ENCODE results near the gene ZFPM1.

The ZFPM1 gene

DNA sequence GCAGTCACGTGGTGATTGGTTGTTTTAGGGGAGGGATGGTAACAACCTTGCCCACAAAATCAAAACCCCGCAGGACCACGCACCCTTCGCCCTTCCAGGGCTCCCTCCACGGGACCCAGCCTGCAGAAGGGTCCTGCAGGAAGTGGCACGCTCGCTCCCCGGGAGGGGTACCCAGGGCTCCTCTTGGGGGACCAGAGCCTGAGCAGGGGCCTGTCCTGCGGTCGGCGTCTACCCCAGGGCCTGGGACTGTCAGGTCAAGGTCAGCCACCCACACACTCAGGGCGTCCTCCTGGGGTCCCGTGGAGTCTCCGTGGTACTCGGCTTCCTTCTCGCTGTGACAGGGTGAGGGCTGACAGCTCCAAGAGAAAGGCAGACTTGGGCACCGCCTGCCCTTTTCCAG, 36.4 kb upstream of the ZFPM1 start:
- Histone ChIP-seq H3K9ac (ENCODE audit: low read length in 5 of 5) (no peak overlapping the region), H3K4me1 (ENCODE audit: control insufficient read depth in 5 of 5, insufficient read depth in 5 of 5, low read length in 5 of 5) (no peaks in the 10 kb centered on the region), H3K4me3 (ENCODE audit: low read depth in 1 of 5, low read length in 5 of 5) (no peak overlapping the region), H3K27me3 (ENCODE audit: control insufficient read depth in 5 of 5, insufficient read depth in 4 of 5, low read length in 5 of 5) (peaks cover 0 to 11% (median 6%) of the 10 kb centered on the region in 5 donors), H3K27ac (ENCODE audit: low read depth, low read length) (no peak overlapping the region), H3K36me3 (ENCODE audit: control insufficient read depth in 5 of 5, insufficient read depth in 5 of 5, low read length in 5 of 5) (no peaks in the 10 kb centered on the region), H3K9me3 (ENCODE audit: control insufficient read depth in 5 of 5, low read length in 5 of 5) (no peaks in the 10 kb centered on the region)

DNA sequence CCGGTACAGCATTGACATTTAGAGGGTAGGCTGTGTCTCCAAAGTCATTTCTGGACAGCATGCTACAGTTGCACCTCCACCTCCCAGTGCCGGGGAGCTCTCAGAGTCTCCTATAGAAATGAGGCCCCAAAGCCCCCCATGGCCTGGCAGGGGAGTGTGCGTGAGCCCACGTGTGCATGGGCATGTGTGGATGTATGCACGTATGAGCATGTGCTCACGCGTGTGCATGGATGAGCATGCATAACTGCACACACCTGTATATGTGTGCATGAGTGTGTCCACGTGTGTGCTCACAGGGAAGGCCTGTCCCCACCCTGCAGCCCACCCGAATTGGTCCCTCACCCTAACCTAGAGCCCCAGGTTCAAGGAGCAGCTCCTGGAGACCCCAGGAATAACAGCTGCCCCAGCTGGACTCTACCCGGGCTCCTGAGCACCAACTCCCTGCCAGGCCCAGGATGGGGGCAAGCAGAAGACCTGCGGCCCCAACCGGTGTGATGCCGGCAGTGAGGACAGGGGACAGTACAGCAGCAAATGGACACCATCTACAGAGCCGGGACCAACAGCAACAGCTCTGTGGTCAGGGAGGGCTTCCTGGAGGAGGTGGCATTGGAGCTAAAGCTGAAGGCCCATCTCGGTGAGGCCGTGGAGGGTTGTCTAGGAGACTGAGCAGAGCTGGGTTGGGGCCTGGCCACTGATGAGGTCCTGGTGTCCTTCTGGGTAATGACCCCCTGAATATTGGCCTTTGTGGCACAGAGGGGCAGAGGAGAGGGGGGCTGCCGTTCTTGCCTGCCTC, 35.2 kb upstream of the ZFPM1 start:
- Histone ChIP-seq H3K27me3 (ENCODE audit: control insufficient read depth in 5 of 5, insufficient read depth in 4 of 5, low read length in 5 of 5) (peaks cover 0 to 11% (median 6%) of the 10 kb centered on the region in 5 donors), H3K36me3 (ENCODE audit: control insufficient read depth in 5 of 5, insufficient read depth in 5 of 5, low read length in 5 of 5) (no peaks in the 10 kb centered on the region), H3K9ac (ENCODE audit: low read length in 5 of 5) (no peak overlapping the region), H3K27ac (ENCODE audit: low read depth, low read length) (no peak overlapping the region), H3K9me3 (ENCODE audit: control insufficient read depth in 5 of 5, low read length in 5 of 5) (no peaks in the 10 kb centered on the region), H3K4me3 (ENCODE audit: low read depth in 1 of 5, low read length in 5 of 5) (no peak overlapping the region), H3K4me1 (ENCODE audit: control insufficient read depth in 5 of 5, insufficient read depth in 5 of 5, low read length in 5 of 5) (no peaks in the 10 kb centered on the region)

DNA sequence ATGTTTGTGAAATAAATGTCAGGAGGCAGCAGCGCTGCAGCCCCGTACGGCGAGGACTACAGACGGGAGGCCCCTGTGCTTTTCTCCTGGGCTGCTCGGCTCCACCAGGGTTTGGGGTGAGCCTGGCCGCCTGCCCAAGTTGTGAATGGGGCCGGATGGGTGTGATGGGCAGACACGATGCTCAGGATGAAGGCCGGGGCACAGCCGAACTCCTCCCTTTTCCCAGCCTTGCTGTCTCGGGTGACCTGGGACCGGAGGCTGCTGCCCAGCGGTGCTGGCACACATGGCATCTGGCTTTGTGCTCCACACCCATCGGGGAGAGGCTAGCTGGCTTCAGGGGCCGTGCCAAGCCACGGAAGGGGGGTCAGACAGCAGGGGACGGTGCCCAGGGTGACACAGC, 34.2 kb upstream of the ZFPM1 start:
- Histone ChIP-seq H3K4me1 (ENCODE audit: control insufficient read depth in 5 of 5, insufficient read depth in 5 of 5, low read length in 5 of 5) (no peaks in the 10 kb centered on the region), H3K27me3 (ENCODE audit: control insufficient read depth in 5 of 5, insufficient read depth in 4 of 5, low read length in 5 of 5) (peaks cover 0 to 11% (median 6%) of the 10 kb centered on the region in 5 donors), H3K27ac (ENCODE audit: low read depth, low read length) (no peak overlapping the region), H3K36me3 (ENCODE audit: control insufficient read depth in 5 of 5, insufficient read depth in 5 of 5, low read length in 5 of 5) (no peaks in the 10 kb centered on the region), H3K9me3 (ENCODE audit: control insufficient read depth in 5 of 5, low read length in 5 of 5) (peaks cover 0 to 3% (median 0%) of the 10 kb centered on the region in 5 donors), H3K4me3 (ENCODE audit: low read depth in 1 of 5, low read length in 5 of 5) (no peak overlapping the region), H3K9ac (ENCODE audit: low read length in 5 of 5) (no peak overlapping the region)

DNA sequence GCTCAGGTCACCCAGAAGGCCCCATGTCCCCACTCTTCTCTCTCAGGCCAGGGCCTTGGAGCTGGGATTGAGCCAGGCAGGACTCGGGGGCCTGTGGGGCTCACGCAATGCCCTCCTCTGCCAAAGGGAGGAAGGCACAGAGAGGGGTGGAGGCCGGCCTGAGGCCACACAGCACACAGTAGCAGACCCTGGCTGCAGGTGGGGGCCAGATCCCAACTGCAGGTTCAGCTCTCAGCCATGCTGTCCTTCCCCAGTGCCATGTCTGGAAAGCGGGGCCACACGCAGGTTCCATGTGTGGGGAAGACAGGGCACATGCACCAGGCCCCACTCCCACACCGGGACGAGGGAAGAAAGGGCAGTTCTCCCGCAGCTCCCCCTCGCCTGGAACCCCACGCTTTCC, 33.3 kb upstream of the ZFPM1 start:
- no peaks in the 10 kb centered on the region for H3K36me3 ChIP-seq (ENCODE audit: control insufficient read depth in 5 of 5, insufficient read depth in 5 of 5, low read length in 5 of 5)
- H3K9me3 ChIP-seq (ENCODE audit: control insufficient read depth in 5 of 5, low read length in 5 of 5): peaks cover 0 to 3% (median 0%) of the 10 kb centered on the region in 5 donors
- H3K27ac ChIP-seq (ENCODE audit: low read depth, low read length): no peak overlapping the region
- no peak overlapping the region for H3K9ac ChIP-seq (ENCODE audit: low read length in 5 of 5)
- no peak overlapping the region for H3K4me3 ChIP-seq (ENCODE audit: low read depth in 1 of 5, low read length in 5 of 5)
- peaks cover 0 to 3% (median 0%) of the 10 kb centered on the region in 5 donors for H3K4me1 ChIP-seq (ENCODE audit: control insufficient read depth in 5 of 5, insufficient read depth in 5 of 5, low read length in 5 of 5)
- peaks cover 0 to 11% (median 6%) of the 10 kb centered on the region in 5 donors for H3K27me3 ChIP-seq (ENCODE audit: control insufficient read depth in 5 of 5, insufficient read depth in 4 of 5, low read length in 5 of 5)

DNA sequence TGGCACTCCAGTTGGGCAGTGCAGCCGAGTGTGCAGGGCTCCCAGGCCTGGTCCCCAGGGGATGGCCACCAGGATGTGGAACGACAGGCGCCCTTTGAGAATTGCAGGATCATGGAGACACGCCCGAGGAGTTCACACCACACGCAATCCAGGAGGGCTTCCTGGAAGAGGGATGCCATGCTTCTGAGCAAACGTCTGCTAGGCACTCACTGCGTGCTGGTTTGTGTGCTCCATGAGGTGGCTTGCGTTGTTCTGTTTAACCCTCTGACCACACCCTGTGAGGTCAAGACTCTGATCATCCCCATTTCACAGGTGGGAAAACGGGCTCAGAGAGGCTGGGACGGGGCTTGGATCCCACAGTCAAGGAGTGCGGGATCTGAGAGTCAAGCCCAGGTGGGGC, 32.6 kb upstream of the ZFPM1 start:
- peaks cover 0 to 3% (median 0%) of the 10 kb centered on the region in 5 donors for H3K9me3 ChIP-seq (ENCODE audit: control insufficient read depth in 5 of 5, low read length in 5 of 5)
- peaks cover 0 to 3% (median 0%) of the 10 kb centered on the region in 5 donors for H3K4me1 ChIP-seq (ENCODE audit: control insufficient read depth in 5 of 5, insufficient read depth in 5 of 5, low read length in 5 of 5)
- H3K27ac ChIP-seq (ENCODE audit: low read depth, low read length): no peak overlapping the region
- H3K4me3 ChIP-seq (ENCODE audit: low read depth in 1 of 5, low read length in 5 of 5): no peak overlapping the region
- no peaks in the 10 kb centered on the region for H3K36me3 ChIP-seq (ENCODE audit: control insufficient read depth in 5 of 5, insufficient read depth in 5 of 5, low read length in 5 of 5)
- no peak overlapping the region for H3K9ac ChIP-seq (ENCODE audit: low read length in 5 of 5)
- H3K27me3 ChIP-seq (ENCODE audit: control insufficient read depth in 5 of 5, insufficient read depth in 4 of 5, low read length in 5 of 5): peaks cover 0 to 10% (median 6%) of the 10 kb centered on the region in 5 donors

DNA sequence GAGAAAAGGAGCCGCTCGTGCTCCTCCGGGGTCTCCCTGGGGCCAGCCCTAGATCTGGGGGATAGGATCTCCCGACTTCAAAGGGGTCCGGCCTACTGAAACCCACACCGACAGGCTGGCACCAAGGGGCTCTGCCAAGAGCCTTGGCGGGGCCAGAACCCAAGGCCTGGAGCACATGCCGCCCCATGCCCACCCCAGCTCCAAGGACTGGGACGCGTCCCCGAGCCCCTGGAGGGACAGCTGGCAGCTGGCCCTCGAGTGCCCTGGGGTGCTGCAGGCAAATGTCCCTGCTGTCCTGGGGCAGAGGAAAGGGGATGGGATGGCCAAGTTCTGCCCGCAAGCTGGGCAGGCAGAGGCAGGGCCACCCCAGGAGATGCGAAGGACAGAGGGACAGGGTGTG, 31.8 kb upstream of the ZFPM1 start:
- H3K4me3 ChIP-seq (ENCODE audit: low read depth in 1 of 5, low read length in 5 of 5): no peak overlapping the region
- H3K27me3 ChIP-seq (ENCODE audit: control insufficient read depth in 5 of 5, insufficient read depth in 4 of 5, low read length in 5 of 5): peaks cover 0 to 10% (median 4%) of the 10 kb centered on the region in 5 donors
- H3K9ac ChIP-seq (ENCODE audit: low read length in 5 of 5): no peak overlapping the region
- peaks cover 0 to 3% (median 0%) of the 10 kb centered on the region in 5 donors for H3K9me3 ChIP-seq (ENCODE audit: control insufficient read depth in 5 of 5, low read length in 5 of 5)
- peaks cover 0 to 3% (median 0%) of the 10 kb centered on the region in 5 donors for H3K4me1 ChIP-seq (ENCODE audit: control insufficient read depth in 5 of 5, insufficient read depth in 5 of 5, low read length in 5 of 5)
- peaks cover 0 to 3% (median 0%) of the 10 kb centered on the region in 5 donors for H3K36me3 ChIP-seq (ENCODE audit: control insufficient read depth in 5 of 5, insufficient read depth in 5 of 5, low read length in 5 of 5)
- no peak overlapping the region for H3K27ac ChIP-seq (ENCODE audit: low read depth, low read length)

DNA sequence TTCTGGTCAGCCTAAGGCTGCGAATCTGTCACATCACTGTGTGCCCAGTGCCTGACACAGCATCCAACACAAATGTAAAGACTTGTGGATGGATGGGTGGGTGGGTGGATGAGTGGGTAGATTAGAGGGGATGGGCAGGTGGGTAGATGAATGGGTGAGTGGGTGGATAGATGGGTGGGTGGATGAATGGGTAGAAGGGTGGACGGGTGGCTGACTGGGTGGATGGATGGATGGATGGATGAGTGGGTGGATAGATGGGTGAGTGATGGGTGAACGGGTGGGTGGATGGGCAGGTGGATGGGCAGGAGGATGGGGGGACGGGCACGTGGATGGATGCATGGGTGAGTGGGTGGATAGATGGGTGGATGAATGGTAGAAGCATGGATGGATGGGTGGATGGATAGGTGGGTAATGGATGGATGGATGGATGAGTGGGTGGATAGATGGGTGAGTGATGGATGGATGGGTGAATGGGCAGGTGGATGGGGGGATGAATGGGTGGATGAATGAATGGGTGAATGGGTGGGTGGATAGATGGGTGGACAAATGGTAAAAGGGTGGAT, 31.1 kb upstream of the ZFPM1 start:
- Histone ChIP-seq H3K27me3 (ENCODE audit: control insufficient read depth in 5 of 5, insufficient read depth in 4 of 5, low read length in 5 of 5) (peaks cover 0 to 10% (median 4%) of the 10 kb centered on the region in 5 donors), H3K9me3 (ENCODE audit: control insufficient read depth in 5 of 5, low read length in 5 of 5) (peaks cover 0 to 3% (median 0%) of the 10 kb centered on the region in 5 donors), H3K4me3 (ENCODE audit: low read depth in 1 of 5, low read length in 5 of 5) (no peak overlapping the region), H3K4me1 (ENCODE audit: control insufficient read depth in 5 of 5, insufficient read depth in 5 of 5, low read length in 5 of 5) (peaks cover 0 to 3% (median 0%) of the 10 kb centered on the region in 5 donors), H3K36me3 (ENCODE audit: control insufficient read depth in 5 of 5, insufficient read depth in 5 of 5, low read length in 5 of 5) (peaks cover 0 to 4% (median 0%) of the 10 kb centered on the region in 5 donors), H3K27ac (ENCODE audit: low read depth, low read length) (no peak overlapping the region), H3K9ac (ENCODE audit: low read length in 5 of 5) (no peak overlapping the region)

DNA sequence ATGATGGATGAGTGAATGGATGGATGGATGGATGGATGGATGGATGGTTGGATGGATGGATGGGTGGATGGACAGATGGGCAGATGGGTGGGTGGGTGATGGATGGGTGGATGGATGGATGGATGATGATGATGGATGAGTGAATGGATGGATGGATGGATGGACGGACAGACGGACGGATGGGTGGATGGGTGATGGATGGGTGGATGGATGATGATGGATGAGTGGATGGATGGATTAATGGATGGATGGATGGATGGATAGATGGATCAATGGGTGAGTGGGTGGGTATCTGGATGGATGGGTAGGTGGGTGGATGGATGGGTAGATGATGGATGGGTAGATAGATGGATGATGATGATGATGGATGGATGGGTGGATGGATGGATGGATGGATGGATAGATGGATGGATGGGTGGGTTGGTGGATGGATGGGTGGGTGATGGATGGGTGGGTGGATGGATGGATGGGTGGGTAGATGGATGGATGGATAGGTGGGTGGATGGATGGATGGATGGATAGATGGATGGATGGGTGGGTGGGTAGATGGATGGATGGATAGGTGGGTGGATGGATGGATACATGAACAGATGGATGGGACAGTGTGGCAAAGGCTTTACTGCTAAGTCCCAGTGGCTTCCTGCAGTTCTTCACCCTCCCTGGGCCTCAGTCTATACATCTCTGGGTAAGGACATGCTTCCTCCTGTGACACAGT, 30.2 kb upstream of the ZFPM1 start:
- Histone ChIP-seq H3K36me3 (ENCODE audit: control insufficient read depth in 5 of 5, insufficient read depth in 5 of 5, low read length in 5 of 5) (peaks cover 0 to 4% (median 0%) of the 10 kb centered on the region in 5 donors), H3K4me3 (ENCODE audit: low read depth in 1 of 5, low read length in 5 of 5) (no peak overlapping the region), H3K9ac (ENCODE audit: low read length in 5 of 5) (no peak overlapping the region), H3K27ac (ENCODE audit: low read depth, low read length) (no peak overlapping the region), H3K27me3 (ENCODE audit: control insufficient read depth in 5 of 5, insufficient read depth in 4 of 5, low read length in 5 of 5) (peaks cover 0 to 10% (median 4%) of the 10 kb centered on the region in 5 donors), H3K9me3 (ENCODE audit: control insufficient read depth in 5 of 5, low read length in 5 of 5) (peaks cover 0 to 3% (median 0%) of the 10 kb centered on the region in 5 donors), H3K4me1 (ENCODE audit: control insufficient read depth in 5 of 5, insufficient read depth in 5 of 5, low read length in 5 of 5) (peaks cover 0 to 3% (median 0%) of the 10 kb centered on the region in 5 donors)

DNA sequence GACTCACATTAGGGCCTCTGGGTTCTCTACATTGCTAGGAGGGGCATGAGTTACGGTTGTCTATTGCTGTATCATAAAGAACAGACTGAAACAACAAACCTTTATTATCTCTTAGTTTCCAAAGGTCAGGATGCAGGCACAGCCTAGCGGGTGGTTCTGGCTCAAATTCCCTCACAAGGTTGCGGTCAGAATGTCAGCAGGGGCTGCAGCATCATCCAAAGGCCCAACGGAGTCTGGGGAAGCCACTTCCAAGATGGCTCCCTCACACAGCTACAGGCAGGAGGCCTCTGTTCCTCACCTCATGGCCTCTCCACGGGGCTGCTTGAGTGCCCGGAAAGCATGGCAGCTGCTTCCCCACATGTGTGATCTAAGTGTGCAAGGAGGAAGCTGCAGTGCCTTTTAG, 29.6 kb upstream of the ZFPM1 start:
- Histone ChIP-seq H3K4me3 (ENCODE audit: low read depth in 1 of 5, low read length in 5 of 5) (no peak overlapping the region), H3K27me3 (ENCODE audit: control insufficient read depth in 5 of 5, insufficient read depth in 4 of 5, low read length in 5 of 5) (peaks cover 0 to 10% (median 4%) of the 10 kb centered on the region in 5 donors), H3K9ac (ENCODE audit: low read length in 5 of 5) (no peak overlapping the region), H3K36me3 (ENCODE audit: control insufficient read depth in 5 of 5, insufficient read depth in 5 of 5, low read length in 5 of 5) (peaks cover 0 to 4% (median 0%) of the 10 kb centered on the region in 5 donors), H3K9me3 (ENCODE audit: control insufficient read depth in 5 of 5, low read length in 5 of 5) (peaks cover 0 to 3% (median 0%) of the 10 kb centered on the region in 5 donors), H3K27ac (ENCODE audit: low read depth, low read length) (no peak overlapping the region), H3K4me1 (ENCODE audit: control insufficient read depth in 5 of 5, insufficient read depth in 5 of 5, low read length in 5 of 5) (peaks cover 0 to 3% (median 0%) of the 10 kb centered on the region in 5 donors)

All from subcutaneous abdominal adipose tissue (tissue), 5 donors.